ENCODE data around the gene HES4. TPM values are rescaled to one million over a fixed set of nuclear protein-coding genes. Genes with fewer than 3 reads are reported as not detected.

Gene HES4
- total and polyA plus RNA-seq, 4 donors = 13.5 to 47.9 (median 27.1) TPM

GRCh38 chr1:982765-983436 is 17.0 kb downstream of the HES4 start:
- DNase-seq = no peak
- Histone ChIP-seq H3K9ac (ENCODE audit: insufficient read depth in 1 of 2, low read length in 2 of 2) (no peak overlapping the region), H3K27me3 (ENCODE audit: control insufficient read depth in 3 of 3, insufficient read depth in 3 of 3, low read length in 2 of 3) (peaks cover 4 to 26% (median 5%) of the 10 kb centered on the region in 3 donors), H3K9me3 (ENCODE audit: control insufficient read depth in 4 of 4, insufficient read depth in 3 of 4, low read length in 3 of 4) (peaks cover 0 to 2% (median 0%) of the 10 kb centered on the region in 4 donors), H3K27ac (ENCODE audit: low read depth in 1 of 2, low read length in 1 of 2) (peak overlapping the region in 1 of 2 donors; percentile 94), H3K36me3 (ENCODE audit: control insufficient read depth in 4 of 4, insufficient read depth in 4 of 4, low read length in 4 of 4) (no peaks in the 10 kb centered on the region), H3K4me3 (no peak overlapping the region), H3K4me1 (ENCODE audit: control insufficient read depth in 5 of 5, insufficient read depth in 5 of 5, low read length in 5 of 5) (no peaks in the 10 kb centered on the region)
- 77 to 82% methylated on average over 43 of the region's 43 CpGs for WGBS, 2 donors
- no peak for ATAC-seq (ENCODE audit: insufficient read depth, low FRiP score)
- TF ChIP-seq CTCF (IDR thresholded peaks at IDR 0.05; ENCODE audit: control extremely low read depth, extremely low read depth) = no peak

GRCh38 chr1:981955-982558 is 17.8 kb downstream of the HES4 start, which contains the start of gene PERM1:
Gene PERM1, minus strand, starts transcription at chr1:982093. Its CDS starts 1,064 bp downstream, at chr1:981029.
- Histone ChIP-seq H3K9me3 (ENCODE audit: control insufficient read depth in 4 of 4, insufficient read depth in 3 of 4, low read length in 3 of 4) (peaks cover 0 to 2% (median 0%) of the 10 kb centered on the region in 4 donors), H3K27me3 (ENCODE audit: control insufficient read depth in 3 of 3, insufficient read depth in 3 of 3, low read length in 2 of 3) (peaks cover 4 to 26% (median 5%) of the 10 kb centered on the region in 3 donors), H3K9ac (ENCODE audit: insufficient read depth in 1 of 2, low read length in 2 of 2) (no peak within 1 kb of the TSS), H3K27ac (ENCODE audit: low read depth in 1 of 2, low read length in 1 of 2) (peak within 1 kb of the TSS in 1 of 2 donors; percentile 94), H3K4me1 (ENCODE audit: control insufficient read depth in 5 of 5, insufficient read depth in 5 of 5, low read length in 5 of 5) (no peaks in the 10 kb centered on the region), H3K36me3 (ENCODE audit: control insufficient read depth in 4 of 4, insufficient read depth in 4 of 4, low read length in 4 of 4) (no peaks in the 10 kb centered on the region), H3K4me3 (no peak within 1 kb of the TSS)
- no peak for ATAC-seq (ENCODE audit: insufficient read depth, low FRiP score)
- 55 to 72% methylated on average over 28 of the region's 28 CpGs for WGBS, 2 donors
- no peak for DNase-seq
- TF ChIP-seq CTCF (IDR thresholded peaks at IDR 0.05; ENCODE audit: control extremely low read depth, extremely low read depth) = no peak

- DNase-seq (no peak), ATAC-seq (ENCODE audit: insufficient read depth, low FRiP score) (no peak)
- Histone ChIP-seq H3K4me3 (no peak overlapping the region), H3K4me1 (ENCODE audit: control insufficient read depth in 5 of 5, insufficient read depth in 5 of 5, low read length in 5 of 5) (no peaks in the 10 kb centered on the region), H3K27ac (ENCODE audit: low read depth in 1 of 2, low read length in 1 of 2) (peak overlapping the region in 1 of 2 donors; percentile 94), H3K36me3 (ENCODE audit: control insufficient read depth in 4 of 4, insufficient read depth in 4 of 4, low read length in 4 of 4) (no peaks in the 10 kb centered on the region), H3K9ac (ENCODE audit: insufficient read depth in 1 of 2, low read length in 2 of 2) (no peak overlapping the region), H3K9me3 (ENCODE audit: control insufficient read depth in 4 of 4, insufficient read depth in 3 of 4, low read length in 3 of 4) (peaks cover 0 to 2% (median 0%) of the 10 kb centered on the region in 4 donors), H3K27me3 (ENCODE audit: control insufficient read depth in 3 of 3, insufficient read depth in 3 of 3, low read length in 2 of 3) (peaks cover 4 to 26% (median 5%) of the 10 kb centered on the region in 3 donors)
- WGBS, 2 donors = 77 to 89% methylated on average over 20 to 21 of the region's 21 CpGs
- no peak for TF ChIP-seq CTCF (IDR thresholded peaks at IDR 0.05; ENCODE audit: control extremely low read depth, extremely low read depth)
These were observed 18.4 kb downstream of the HES4 start for GRCh38 chr1:981491-981954.
